H9 (cell line): ENCODE measurements around the gene ZNRF3. TPM values are rescaled to one million over a fixed set of nuclear protein-coding genes. Genes with fewer than 3 reads are reported as not detected.

Source experiments
- DNase-seq: peaks from one replicate; pipeline ENCODE4 v3.0.0-alpha.2; 2017
- H2AFZ ChIP-seq: one replicate; pipeline ENCODE4 v1.6.1; 2013; ENCODE audit warnings: mild to moderate bottlenecking, low read length, control low read depth, moderate library complexity
- H2AK5ac ChIP-seq: 2 replicates; pipeline ENCODE4 v1.6.1; 2013; ENCODE audit warnings: low read length, control low read depth, mixed read lengths; ENCODE audit not compliant: insufficient read length
- H2BK120ac ChIP-seq: one replicate; pipeline ENCODE4 v1.6.1; 2013; ENCODE audit warnings: low read depth, mild to moderate bottlenecking, low read length, control low read depth, inconsistent platforms; ENCODE audit not compliant: poor library complexity, severe bottlenecking
- H2BK12ac ChIP-seq: 2 replicates; pipeline ENCODE4 v1.6.1; 2013; ENCODE audit warnings: low read length, control low read depth, mixed read lengths, low read depth; ENCODE audit not compliant: insufficient read length
- H2BK15ac ChIP-seq: 2 replicates; pipeline ENCODE4 v1.6.1; 2013; ENCODE audit warnings: low read depth, low read length, control low read depth
- H2BK20ac ChIP-seq: one replicate; pipeline ENCODE4 v1.6.1; 2013; ENCODE audit warnings: low read depth, mild to moderate bottlenecking, low read length, control low read depth, inconsistent platforms; ENCODE audit not compliant: poor library complexity, severe bottlenecking
- H2BK5ac ChIP-seq: 2 replicates; pipeline ENCODE4 v1.6.1; 2013; ENCODE audit warnings: low read length, control low read depth, mixed read lengths; ENCODE audit not compliant: insufficient read length
- H3K14ac ChIP-seq: 2 replicates; pipeline ENCODE4 v1.6.1; 2013; ENCODE audit warnings: low read length, control low read depth; ENCODE audit not compliant: insufficient read depth
- H3K18ac ChIP-seq: 2 replicates; pipeline ENCODE4 v1.6.1; 2013; ENCODE audit warnings: low read depth, mild to moderate bottlenecking, mixed read lengths, low read length, control low read depth; ENCODE audit not compliant: insufficient read length
- H3K23ac ChIP-seq: 2 replicates; pipeline ENCODE4 v1.6.1; 2013; ENCODE audit warnings: low read length, control low read depth, mixed read lengths, low read depth; ENCODE audit not compliant: insufficient read length
- H3K23me2 ChIP-seq: 2 replicates; pipeline ENCODE4 v1.6.1; 2013; ENCODE audit warnings: low read depth, mild to moderate bottlenecking, mixed read lengths, low read length, control low read depth; ENCODE audit not compliant: insufficient read length, poor library complexity, severe bottlenecking
- H3K27ac ChIP-seq: 2 replicates; pipeline ENCODE4 v1.5.1; 2013; ENCODE audit warnings: low read length, control low read depth, mixed read lengths, low read depth; ENCODE audit not compliant: insufficient read length
- H3K27me3 ChIP-seq: 2 replicates; pipeline ENCODE4 v1.6.1; 2013; ENCODE audit warnings: low read length, control low read depth, inconsistent platforms; ENCODE audit not compliant: insufficient read depth
- H3K4ac ChIP-seq: 2 replicates; pipeline ENCODE4 v1.6.1; 2013; ENCODE audit warnings: low read depth, mild to moderate bottlenecking, control low read depth, inconsistent platforms, low read length, moderate library complexity
- H3K4me1 ChIP-seq: 2 replicates; pipeline ENCODE4 v1.6.1; 2013; ENCODE audit warnings: low read length, control low read depth, inconsistent platforms; ENCODE audit not compliant: insufficient read depth
- H3K4me2 ChIP-seq: 2 replicates; pipeline ENCODE4 v1.6.1; 2013; ENCODE audit warnings: low read length, control low read depth, mixed read lengths; ENCODE audit not compliant: insufficient read length, insufficient read depth
- H3K56ac ChIP-seq: 2 replicates; pipeline ENCODE4 v1.6.1; 2013; ENCODE audit warnings: low read depth, mild to moderate bottlenecking, mixed read lengths, low read length, control low read depth; ENCODE audit not compliant: insufficient read length
- H3K79me1 ChIP-seq: 2 replicates; pipeline ENCODE4 v1.6.1; 2013; ENCODE audit warnings: low read depth, mild to moderate bottlenecking, moderate library complexity, low read length, control low read depth, inconsistent platforms; ENCODE audit not compliant: insufficient read depth, poor library complexity, severe bottlenecking
- H3K79me2 ChIP-seq: 2 replicates; pipeline ENCODE4 v1.6.1; 2013; ENCODE audit warnings: low read length, control low read depth, inconsistent platforms; ENCODE audit not compliant: insufficient read depth
- H3K9ac ChIP-seq: 2 replicates; pipeline ENCODE4 v1.6.1; 2013; ENCODE audit warnings: low read length, control low read depth, mixed read lengths; ENCODE audit not compliant: insufficient read length; ENCODE audit errors: extremely low read depth
- H3K9me3 ChIP-seq: one replicate; pipeline ENCODE4 v1.6.1; 2013; ENCODE audit warnings: low read depth, low read length, inconsistent platforms; ENCODE audit not compliant: control insufficient read depth
- H3T11ph ChIP-seq: one replicate; pipeline ENCODE4 v1.6.1; 2013; ENCODE audit warnings: mild to moderate bottlenecking, low read length, control low read depth, inconsistent platforms
- H4K20me1 ChIP-seq: one replicate; pipeline ENCODE4 v1.6.1; 2013; ENCODE audit not compliant: control insufficient read depth, insufficient read length, insufficient read depth
- H4K5ac ChIP-seq: 2 replicates; pipeline ENCODE4 v1.6.1; 2013; ENCODE audit warnings: low read depth, mild to moderate bottlenecking, mixed read lengths, low read length, control low read depth; ENCODE audit not compliant: insufficient read length
- H4K8ac ChIP-seq: replicated peaks from 2 replicates; pipeline ENCODE4 v1.6.1; 2013; ENCODE audit warnings: low read length, control low read depth, mixed read lengths, low read depth; ENCODE audit not compliant: insufficient read length
- H4K91ac ChIP-seq: 2 replicates; pipeline ENCODE4 v1.6.1; 2013; ENCODE audit warnings: low read depth, mild to moderate bottlenecking, moderate library complexity, mixed read lengths, low read length, control low read depth; ENCODE audit not compliant: insufficient read length
- H3K27ac Mint-ChIP-seq, 3 experiments: 2 replicates in 2 of 3; 3 replicates in 1 of 3; pipeline ENCODE4 v1.8.0; 2020 to 2021; ENCODE audit warnings: mixed read lengths in 3 of 3, mild to moderate bottlenecking in 1 of 3, moderate library complexity in 1 of 3
- H3K27me3 Mint-ChIP-seq: 2 replicates; pipeline ENCODE4 v1.8.0; 2021; ENCODE audit warnings: low read depth, mild to moderate bottlenecking, moderate library complexity, mixed read lengths
- H3K36me3 Mint-ChIP-seq, 3 experiments: 2 replicates in 2 of 3; 3 replicates in 1 of 3; pipeline ENCODE4 v1.8.0; 2020 to 2021; ENCODE audit warnings: low read depth in 3 of 3, mixed read lengths in 3 of 3; ENCODE audit not compliant: insufficient read depth in 1 of 3
- H3K4me1 Mint-ChIP-seq, 2 experiments: 2 replicates each; pipeline ENCODE4 v1.8.0; 2020; ENCODE audit warnings: mixed read lengths in 2 of 2
- H3K4me3 Mint-ChIP-seq, 2 experiments: 2 replicates in 1 of 2; 3 replicates in 1 of 2; pipeline ENCODE4 v1.8.0; 2020 to 2021; ENCODE audit warnings: mild to moderate bottlenecking in 2 of 2, mixed read lengths in 2 of 2, moderate library complexity in 1 of 2
- H3K9me3 Mint-ChIP-seq, 2 experiments: 2 replicates in 1 of 2; 3 replicates in 1 of 2; pipeline ENCODE4 v1.8.0; 2020; ENCODE audit warnings: mild to moderate bottlenecking in 2 of 2, mixed read lengths in 2 of 2, moderate library complexity in 1 of 2
- whole genome bisulfite sequencing: extraction: QIAGEN DNeasy Blood & Tissue Kit; methylation state at CpG from one replicate; pipeline ENCODE4 v1.1.7; 2013; ENCODE audit warnings: missing lambda C conversion rate, low lambda C conversion rate, mixed read lengths; ENCODE audit not compliant: insufficient read length; ENCODE audit errors: extremely low coverage; 5-methylcytosine and 5-hydroxymethylcytosine counted together
- total RNA-seq: library from RNA; stranded (reverse); gene quantifications from 2 replicates; pipeline ENCODE4 v1.2.1, GENCODE V29; 2021
- TF ChIP-seq, protein P1 (sequence below): fragments of 200-600 bp; sonication (generic); conservative IDR thresholded peaks from 3 replicates; pipeline ENCODE4 v1.8.0; 2021; ENCODE audit warnings: antibody characterized with exemption, mild to moderate bottlenecking

The ZNRF3 gene
- total RNA-seq, 1 experiment from 2014 or later, result 20.6 TPM

DNA sequence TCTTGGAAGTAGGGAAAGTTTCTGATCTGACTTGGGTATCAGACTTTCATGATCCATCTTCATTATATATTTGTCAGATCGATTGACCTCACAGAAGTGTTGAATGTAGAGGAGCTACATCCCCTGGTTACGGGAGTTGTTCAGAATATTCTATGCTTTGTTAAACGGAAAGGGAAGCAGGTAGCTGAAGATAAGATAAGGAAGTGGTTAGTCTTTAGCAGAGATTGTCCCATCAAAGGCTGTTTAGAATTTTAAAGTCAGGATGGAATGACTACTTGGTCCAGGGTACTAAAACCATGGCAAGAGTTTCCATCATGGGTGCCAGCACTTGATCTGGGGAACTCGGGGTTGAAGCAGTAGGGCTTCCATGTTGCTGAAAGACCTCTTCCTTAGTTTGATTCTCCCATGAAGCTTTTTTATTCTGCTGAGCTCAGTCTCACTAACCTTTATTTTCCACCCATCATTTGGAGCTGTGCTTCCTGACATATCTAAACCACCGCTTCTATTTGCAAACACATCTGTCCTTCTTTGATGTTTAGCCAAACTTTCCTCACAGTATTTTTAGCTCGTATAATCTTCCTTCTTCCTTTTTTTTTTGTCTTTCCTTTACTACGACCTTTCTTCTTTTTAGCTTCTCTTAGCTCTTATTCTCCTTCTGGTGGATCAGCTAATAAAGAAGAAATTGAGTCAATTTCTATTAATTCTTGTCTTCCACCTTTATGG is 182.3 kb downstream of the ZNRF3 start:
- Histone ChIP-seq H4K8ac (no peak overlapping the region), H3K56ac (no peak overlapping the region), H2AFZ (no peak overlapping the region), H3K27me3 (peaks cover 9% of the 10 kb centered on the region; the same call in 1 of the 2 replicates), H3K79me2 (no peaks in the 10 kb centered on the region), H3K4me2 (no peak overlapping the region), H3K9ac (no peak overlapping the region), H2BK15ac (no peak overlapping the region), H3T11ph (no peak overlapping the region), H3K27ac (no peak overlapping the region), H3K4me1 (peaks cover 3% of the 10 kb centered on the region; the same call in 1 of the 2 replicates), H4K91ac (no peak overlapping the region), H4K20me1 (no peaks in the 10 kb centered on the region), H2BK120ac (no peak overlapping the region), H2BK20ac (no peak overlapping the region), H3K18ac (no peak overlapping the region), H2AK5ac (no peak overlapping the region), H4K5ac (no peak overlapping the region), H3K79me1 (no peaks in the 10 kb centered on the region), H2BK5ac (no peak overlapping the region), H3K9me3 (no peaks in the 10 kb centered on the region), H3K4ac (no peak overlapping the region), H3K23me2 (no peaks in the 10 kb centered on the region), H3K14ac (no peak overlapping the region), H2BK12ac (no peak overlapping the region), H3K23ac (no peak overlapping the region)
- no peak overlapping the region for H3K27ac Mint-ChIP-seq
- peaks cover 11 to 16% of the 10 kb centered on the region in 2 experiments for H3K4me1 Mint-ChIP-seq
- peaks cover 24% of the 10 kb centered on the region for H3K27me3 Mint-ChIP-seq
- H3K36me3 Mint-ChIP-seq, result no peaks in the 10 kb centered on the region
- no peak for DNase-seq
- no peaks in the 10 kb centered on the region; a peak in 1 of 5 replicates for H3K9me3 Mint-ChIP-seq
- no CpG with 5 or more reads among the region's 7 CpGs for whole genome bisulfite sequencing
- H3K4me3 Mint-ChIP-seq, result no peak overlapping the region
- TF ChIP-seq, protein P1, sequence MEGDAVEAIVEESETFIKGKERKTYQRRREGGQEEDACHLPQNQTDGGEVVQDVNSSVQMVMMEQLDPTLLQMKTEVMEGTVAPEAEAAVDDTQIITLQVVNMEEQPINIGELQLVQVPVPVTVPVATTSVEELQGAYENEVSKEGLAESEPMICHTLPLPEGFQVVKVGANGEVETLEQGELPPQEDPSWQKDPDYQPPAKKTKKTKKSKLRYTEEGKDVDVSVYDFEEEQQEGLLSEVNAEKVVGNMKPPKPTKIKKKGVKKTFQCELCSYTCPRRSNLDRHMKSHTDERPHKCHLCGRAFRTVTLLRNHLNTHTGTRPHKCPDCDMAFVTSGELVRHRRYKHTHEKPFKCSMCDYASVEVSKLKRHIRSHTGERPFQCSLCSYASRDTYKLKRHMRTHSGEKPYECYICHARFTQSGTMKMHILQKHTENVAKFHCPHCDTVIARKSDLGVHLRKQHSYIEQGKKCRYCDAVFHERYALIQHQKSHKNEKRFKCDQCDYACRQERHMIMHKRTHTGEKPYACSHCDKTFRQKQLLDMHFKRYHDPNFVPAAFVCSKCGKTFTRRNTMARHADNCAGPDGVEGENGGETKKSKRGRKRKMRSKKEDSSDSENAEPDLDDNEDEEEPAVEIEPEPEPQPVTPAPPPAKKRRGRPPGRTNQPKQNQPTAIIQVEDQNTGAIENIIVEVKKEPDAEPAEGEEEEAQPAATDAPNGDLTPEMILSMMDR, result no peak
